Neural cell (in vitro differentiated cells): ENCODE data around the gene CLDN7.

ENCODE experiments used
- CTCF ChIP-seq: fragments of 450-650 bp; IDR thresholded peaks from 2 replicates; pipeline ENCODE4 v1.5.1; 2014; ENCODE audit warnings: antibody characterized with exemption, mild to moderate bottlenecking, moderate library complexity; ENCODE audit not compliant: poor library complexity, severe bottlenecking
- MXI1 ChIP-seq: fragments of 450-650 bp; conservative IDR thresholded peaks from 2 replicates; pipeline ENCODE4 v1.6.1; 2014; ENCODE audit warnings: antibody characterized with exemption, mild to moderate bottlenecking; ENCODE audit not compliant: poor library complexity, severe bottlenecking
- POLR2AphosphoS5 ChIP-seq: IDR thresholded peaks from 2 replicates; pipeline ENCODE4 v1.6.1; 2012

GRCh38 chr17:7309628-7310027 lies 47.4 kb upstream of the CLDN7 start:
- no peak for TF ChIP-seq POLR2AphosphoS5
- TF ChIP-seq CTCF, result no peak
- no peak for TF ChIP-seq MXI1
